HepG2 (cell line): ENCODE data around the gene RAD51D. TPM values are rescaled to one million over a fixed set of nuclear protein-coding genes. Genes with fewer than 3 reads are reported as not detected.

Source experiments
- BCLAF1 ChIP-seq: fragments of 450-650 bp; IDR thresholded peaks from 2 replicates; pipeline ENCODE4 v1.6.1; 2017; ENCODE audit warnings: mild to moderate bottlenecking
- ETV6 ChIP-seq: sonication (generic); formaldehyde crosslinking; conservative IDR thresholded peaks from 2 replicates; pipeline ENCODE4 v1.4.0; 2020; ENCODE audit warnings: missing genetic modification reagents
- GMEB1 ChIP-seq: sonication (generic); formaldehyde crosslinking; IDR thresholded peaks from 2 replicates; pipeline ENCODE4 v1.5.1; 2020; ENCODE audit warnings: missing genetic modification reagents, mild to moderate bottlenecking, borderline replicate concordance
- JUN ChIP-seq: sonication (generic); formaldehyde crosslinking; IDR thresholded peaks from 2 replicates; pipeline ENCODE4 v1.4.0; 2020; ENCODE audit warnings: mild to moderate bottlenecking, missing genetic modification reagents
- NFATC3 ChIP-seq: sonication (generic); formaldehyde crosslinking; IDR thresholded peaks from 2 replicates; pipeline ENCODE4 v1.5.1; 2020; ENCODE audit warnings: mild to moderate bottlenecking, missing genetic modification reagents
- NONO ChIP-seq, 2 experiments: fragments of 450-650 bp in 1 of 2; sonication (generic) in 1 of 2; formaldehyde crosslinking in 1 of 2; IDR thresholded peaks in 1 of 2; conservative IDR thresholded peaks in 1 of 2; 2 replicates each; pipeline versions ENCODE4 v1.6.1 to v1.8.0; 2017 to 2022; ENCODE audit warnings: mild to moderate bottlenecking in 1 of 2, missing genetic modification reagents in 1 of 2, moderate library complexity in 1 of 2
- PAWR ChIP-seq: sonication (generic); formaldehyde crosslinking; IDR thresholded peaks from 2 replicates; pipeline ENCODE4 v1.4.0; 2020; ENCODE audit warnings: missing genetic modification reagents, mild to moderate bottlenecking, borderline replicate concordance
- PAX8 ChIP-seq: sonication (generic); formaldehyde crosslinking; IDR thresholded peaks from 2 replicates; pipeline ENCODE4 v1.8.0; 2022; ENCODE audit warnings: mild to moderate bottlenecking, missing genetic modification reagents, borderline replicate concordance
- PRDM15 ChIP-seq: sonication (generic); formaldehyde crosslinking; IDR thresholded peaks from 2 replicates; pipeline ENCODE4 v1.4.0; 2020; ENCODE audit warnings: missing genetic modification reagents
- ZBTB20 ChIP-seq: sonication (generic); formaldehyde crosslinking; IDR thresholded peaks from 2 replicates; pipeline ENCODE4 v1.8.1; 2023; ENCODE audit warnings: missing genetic modification reagents, low read depth, mild to moderate bottlenecking, borderline replicate concordance
- ZMYM4 ChIP-seq: sonication (generic); formaldehyde crosslinking; IDR thresholded peaks from 2 replicates; pipeline ENCODE4 v1.8.1; 2023; ENCODE audit warnings: mild to moderate bottlenecking, missing genetic modification reagents
- ZNF20 ChIP-seq: sonication (generic); formaldehyde crosslinking; IDR thresholded peaks from 2 replicates; pipeline ENCODE4 v1.4.0; 2020; ENCODE audit warnings: mild to moderate bottlenecking, moderate library complexity, missing genetic modification reagents
- ZNF24 ChIP-seq: fragments of 450-650 bp; IDR thresholded peaks from 2 replicates; pipeline ENCODE4 v1.6.1; 2017; ENCODE audit warnings: antibody characterized with exemption, mild to moderate bottlenecking
- ZNF547 ChIP-seq: sonication (generic); formaldehyde crosslinking; IDR thresholded peaks from 2 replicates; pipeline ENCODE4 v1.5.1; 2020; ENCODE audit warnings: mild to moderate bottlenecking, missing genetic modification reagents
- polyA plus RNA-seq, 8 experiments: library from polyadenylated mRNA; depleted of rRNA in 3 of 8; stranded (reverse) in 7 of 8; unstranded in 1 of 8; fragments of >200 nt; fragmentation: Illumina TruSeq in 4 of 8; extraction: Trizol in 4 of 8; gene quantifications; 2 replicates each; pipeline versions ENCODE4 v1.2.1 to v1.2.3, GENCODE V29; 2011 to 2016; ENCODE audit warnings: low read depth in 4 of 8, missing spikeins in 1 of 8, mixed read lengths in 1 of 8; ENCODE audit not compliant: insufficient read depth in 1 of 8
- total RNA-seq, 5 experiments: library from RNA; depleted of rRNA; stranded (reverse); fragments of >200 nt; fragmentation: Illumina TruSeq; extraction: Trizol; gene quantifications; 2 replicates each; pipeline ENCODE4 v1.2.3, GENCODE V29; 2016; ENCODE audit warnings: low read depth in 1 of 5
- TF ChIP-seq, protein P1 (sequence below): sonication (generic); formaldehyde crosslinking; IDR thresholded peaks from 2 replicates; pipeline ENCODE4 v1.9.0; 2021; ENCODE audit warnings: missing genetic modification reagents, borderline replicate concordance

RAD51D gene
- total and polyA plus RNA-seq, 2 of the 13 experiments (the other 11 are each of a cell fraction or from before 2014, with no cell fraction given): 6.7 to 13.1 TPM

- no peak for TF ChIP-seq NFATC3
- no peak for TF ChIP-seq ETV6 (CRISPR knock-in tag)
- no peak for TF ChIP-seq ZNF24
- no peak for TF ChIP-seq GMEB1 (CRISPR knock-in tag)
- no peak for TF ChIP-seq PRDM15 (CRISPR knock-in tag)
- no peak for TF ChIP-seq NONO (IDR thresholded peaks at IDR 0.05)
- peak; percentile 56 for TF ChIP-seq NONO (CRISPR knock-in tag; conservative IDR thresholded peaks at IDR 0.05)
- no peak for TF ChIP-seq ZNF547 (CRISPR knock-in tag)
- TF ChIP-seq PAWR (CRISPR knock-in tag): no peak
- TF ChIP-seq, protein P1, sequence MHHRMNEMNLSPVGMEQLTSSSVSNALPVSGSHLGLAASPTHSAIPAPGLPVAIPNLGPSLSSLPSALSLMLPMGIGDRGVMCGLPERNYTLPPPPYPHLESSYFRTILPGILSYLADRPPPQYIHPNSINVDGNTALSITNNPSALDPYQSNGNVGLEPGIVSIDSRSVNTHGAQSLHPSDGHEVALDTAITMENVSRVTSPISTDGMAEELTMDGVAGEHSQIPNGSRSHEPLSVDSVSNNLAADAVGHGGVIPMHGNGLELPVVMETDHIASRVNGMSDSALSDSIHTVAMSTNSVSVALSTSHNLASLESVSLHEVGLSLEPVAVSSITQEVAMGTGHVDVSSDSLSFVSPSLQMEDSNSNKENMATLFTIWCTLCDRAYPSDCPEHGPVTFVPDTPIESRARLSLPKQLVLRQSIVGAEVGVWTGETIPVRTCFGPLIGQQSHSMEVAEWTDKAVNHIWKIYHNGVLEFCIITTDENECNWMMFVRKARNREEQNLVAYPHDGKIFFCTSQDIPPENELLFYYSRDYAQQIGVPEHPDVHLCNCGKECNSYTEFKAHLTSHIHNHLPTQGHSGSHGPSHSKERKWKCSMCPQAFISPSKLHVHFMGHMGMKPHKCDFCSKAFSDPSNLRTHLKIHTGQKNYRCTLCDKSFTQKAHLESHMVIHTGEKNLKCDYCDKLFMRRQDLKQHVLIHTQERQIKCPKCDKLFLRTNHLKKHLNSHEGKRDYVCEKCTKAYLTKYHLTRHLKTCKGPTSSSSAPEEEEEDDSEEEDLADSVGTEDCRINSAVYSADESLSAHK (CRISPR knock-in tag): no peak
- peak; percentile 68; the same call in 1 of the 2 replicates for TF ChIP-seq ZMYM4 (CRISPR knock-in tag)
- no peak for TF ChIP-seq PAX8 (CRISPR knock-in tag)
- TF ChIP-seq JUN (CRISPR knock-in tag): no peak
- no peak for TF ChIP-seq ZBTB20 (CRISPR knock-in tag)
- no peak for TF ChIP-seq ZNF20 (CRISPR knock-in tag)
- no peak for TF ChIP-seq BCLAF1
These were observed 30.6 kb downstream of the RAD51D start (continued) for GRCh38 chr17:35088881-35089585.
